WTC11 (cell line): Measurements from ENCODE around the gene SLC30A1. TPM values are rescaled to one million over a fixed set of nuclear protein-coding genes. Genes with fewer than 3 reads are reported as not detected.

ENCODE experiments used
- ATAC-seq: fragments of 200-7000 bp; cut with Tn5 transposase; 2 replicates; pipeline ENCODE4 v1.10.0; 2021; ENCODE audit warnings: mild to moderate bottlenecking, moderate library complexity
- CTCF ChIA-PET: fragments of 300-600 bp; sonication (Branson Sonifier 250); formaldehyde crosslinking; loops from one replicate; lab custom pipeline; 2021; ENCODE audit warnings: antibody characterized with exemption; lab: Charles Lee
- POLR2A ChIA-PET: fragments of 350-600 bp; sonication (Branson Sonifier 250); formaldehyde crosslinking; loops from one replicate; lab custom pipeline; 2021; ENCODE audit warnings: antibody characterized with exemption; lab: Charles Lee
- DNase-seq: peaks from one replicate; pipeline ENCODE4 v3.0.0; 2021; ENCODE audit warnings: low spot score
- H3K27ac Mint-ChIP-seq: 2 replicates; pipeline ENCODE4 v1.8.0; 2021; ENCODE audit warnings: mixed read lengths
- H3K27me3 Mint-ChIP-seq: 2 replicates; pipeline ENCODE4 v1.8.0; 2021; ENCODE audit warnings: low read depth, mild to moderate bottlenecking, moderate library complexity, mixed read lengths
- H3K36me3 Mint-ChIP-seq: 2 replicates; pipeline ENCODE4 v1.8.0; 2021; ENCODE audit warnings: mixed read lengths
- H3K4me1 Mint-ChIP-seq: 2 replicates; pipeline ENCODE4 v1.8.0; 2022; ENCODE audit warnings: mixed read lengths
- H3K4me3 Mint-ChIP-seq: 2 replicates; pipeline ENCODE4 v1.8.0; 2021; ENCODE audit warnings: mild to moderate bottlenecking, moderate library complexity, mixed read lengths
- H3K9me3 Mint-ChIP-seq: 2 replicates; pipeline ENCODE4 v1.8.0; 2021; ENCODE audit warnings: mixed read lengths
- ARID4B ChIP-seq: sonication (generic); formaldehyde crosslinking; IDR thresholded peaks from 2 replicates; pipeline ENCODE4 v1.8.0; 2023; ENCODE audit warnings: missing genetic modification reagents, mild to moderate bottlenecking, borderline replicate concordance
- ATF1 ChIP-seq: sonication (generic); formaldehyde crosslinking; IDR thresholded peaks from 2 replicates; pipeline ENCODE4 v1.8.1; 2023; ENCODE audit warnings: mild to moderate bottlenecking, moderate library complexity, missing genetic modification reagents
- CREM ChIP-seq: sonication (generic); formaldehyde crosslinking; IDR thresholded peaks from 2 replicates; pipeline ENCODE4 v1.8.1; 2022; ENCODE audit warnings: mild to moderate bottlenecking, missing genetic modification reagents, moderate library complexity
- ERG ChIP-seq: fragments of 250-450 bp; sonication (Bioruptor Pico); IDR thresholded peaks from 2 replicates; pipeline ENCODE4 v1.8.0; 2021; ENCODE audit warnings: mild to moderate bottlenecking
- ETV6 ChIP-seq: sonication (generic); formaldehyde crosslinking; IDR thresholded peaks from 2 replicates; pipeline ENCODE4 v1.8.1; 2022; ENCODE audit warnings: mild to moderate bottlenecking, missing genetic modification reagents
- FOXJ3 ChIP-seq: sonication (generic); formaldehyde crosslinking; IDR thresholded peaks from 2 replicates; pipeline ENCODE4 v1.9.0; 2021; ENCODE audit warnings: missing genetic modification reagents, mild to moderate bottlenecking, borderline replicate concordance
- FOXP1 ChIP-seq: sonication (generic); formaldehyde crosslinking; IDR thresholded peaks from 2 replicates; pipeline ENCODE4 v1.8.0; 2022; ENCODE audit warnings: missing genetic modification reagents, mild to moderate bottlenecking, moderate library complexity, borderline replicate concordance
- MLX ChIP-seq: sonication (generic); formaldehyde crosslinking; IDR thresholded peaks from 2 replicates; pipeline ENCODE4 v1.8.1; 2023; ENCODE audit warnings: mild to moderate bottlenecking, missing genetic modification reagents, moderate library complexity
- MXD4 ChIP-seq: fragments of 250-450 bp; sonication (Bioruptor Pico); IDR thresholded peaks from 2 replicates; pipeline ENCODE4 v1.8.0; 2021; ENCODE audit warnings: mild to moderate bottlenecking, moderate library complexity, borderline replicate concordance
- MYBL2 ChIP-seq: sonication (generic); formaldehyde crosslinking; IDR thresholded peaks from 2 replicates; pipeline ENCODE4 v1.8.1; 2023; ENCODE audit warnings: mild to moderate bottlenecking, moderate library complexity, missing genetic modification reagents
- NR2C2 ChIP-seq: sonication (generic); formaldehyde crosslinking; IDR thresholded peaks from 2 replicates; pipeline ENCODE4 v1.8.0; 2022; ENCODE audit warnings: mild to moderate bottlenecking, missing genetic modification reagents
- RELA ChIP-seq: sonication (generic); formaldehyde crosslinking; IDR thresholded peaks from 2 replicates; pipeline ENCODE4 v1.8.1; 2022; ENCODE audit warnings: missing genetic modification reagents, mild to moderate bottlenecking, borderline replicate concordance
- SP1 ChIP-seq: sonication (generic); formaldehyde crosslinking; conservative IDR thresholded peaks from 2 replicates; pipeline ENCODE4 v1.8.1; 2022; ENCODE audit warnings: missing genetic modification reagents
- TCF7 ChIP-seq: sonication (generic); formaldehyde crosslinking; IDR thresholded peaks from 2 replicates; pipeline ENCODE4 v1.8.0; 2022; ENCODE audit warnings: mild to moderate bottlenecking, low read depth, missing genetic modification reagents, moderate library complexity
- USF1 ChIP-seq: sonication (generic); formaldehyde crosslinking; IDR thresholded peaks from 2 replicates; pipeline ENCODE4 v1.8.0; 2022; ENCODE audit warnings: mild to moderate bottlenecking, missing genetic modification reagents
- ZBTB21 ChIP-seq: sonication (generic); formaldehyde crosslinking; IDR thresholded peaks from 2 replicates; pipeline ENCODE4 v1.8.1; 2023; ENCODE audit warnings: mild to moderate bottlenecking, missing genetic modification reagents, borderline replicate concordance
- ZNF232 ChIP-seq: sonication (generic); formaldehyde crosslinking; IDR thresholded peaks from 2 replicates; pipeline ENCODE4 v1.8.0; 2022; ENCODE audit warnings: mild to moderate bottlenecking, missing genetic modification reagents
- ZNF263 ChIP-seq: sonication (generic); formaldehyde crosslinking; IDR thresholded peaks from 2 replicates; pipeline ENCODE4 v1.8.1; 2022; ENCODE audit warnings: low read depth, mild to moderate bottlenecking, moderate library complexity, missing genetic modification reagents
- total RNA-seq: library from RNA; stranded (reverse); gene quantifications from 3 replicates; pipeline ENCODE4 v1.2.3, GENCODE V29; 2021
- TF ChIP-seq, protein P1 (sequence below): sonication (generic); formaldehyde crosslinking; IDR thresholded peaks from 2 replicates; pipeline ENCODE4 v1.8.1; 2023; ENCODE audit warnings: mild to moderate bottlenecking, moderate library complexity, missing genetic modification reagents
- TF ChIP-seq, protein P2 (sequence below): sonication (generic); formaldehyde crosslinking; IDR thresholded peaks from 2 replicates; pipeline ENCODE4 v1.8.1; 2023; ENCODE audit warnings: mild to moderate bottlenecking, missing genetic modification reagents, moderate library complexity
- TF ChIP-seq, protein P3 (sequence below): sonication (generic); formaldehyde crosslinking; IDR thresholded peaks from 2 replicates; pipeline ENCODE4 v1.8.1; 2023; ENCODE audit warnings: mild to moderate bottlenecking, missing genetic modification reagents, borderline replicate concordance

The SLC30A1 gene
- total RNA-seq, 1 experiment from 2014 or later: 20.0 TPM

DNA sequence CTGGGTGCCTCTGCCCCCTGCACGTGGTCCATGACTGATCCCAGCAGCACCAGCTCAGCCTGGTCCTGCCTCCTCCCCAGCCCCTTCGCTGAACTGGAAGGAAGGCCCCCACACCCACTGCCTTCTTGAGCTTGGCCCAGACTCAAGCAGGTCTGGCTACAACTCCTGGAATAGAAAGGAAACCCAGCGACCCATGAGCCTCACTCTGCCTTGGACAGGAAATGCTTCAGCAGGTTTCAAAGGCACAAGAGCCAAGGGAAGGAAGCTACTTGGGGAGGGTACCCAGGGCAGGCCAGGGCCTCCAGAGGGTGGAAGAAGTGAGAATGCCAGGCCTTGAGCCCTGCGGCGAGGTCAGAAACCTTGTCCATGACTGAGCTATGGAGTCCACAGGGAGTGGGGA lies 51.1 kb downstream of the SLC30A1 start (continued):
- TF ChIP-seq, protein P1, sequence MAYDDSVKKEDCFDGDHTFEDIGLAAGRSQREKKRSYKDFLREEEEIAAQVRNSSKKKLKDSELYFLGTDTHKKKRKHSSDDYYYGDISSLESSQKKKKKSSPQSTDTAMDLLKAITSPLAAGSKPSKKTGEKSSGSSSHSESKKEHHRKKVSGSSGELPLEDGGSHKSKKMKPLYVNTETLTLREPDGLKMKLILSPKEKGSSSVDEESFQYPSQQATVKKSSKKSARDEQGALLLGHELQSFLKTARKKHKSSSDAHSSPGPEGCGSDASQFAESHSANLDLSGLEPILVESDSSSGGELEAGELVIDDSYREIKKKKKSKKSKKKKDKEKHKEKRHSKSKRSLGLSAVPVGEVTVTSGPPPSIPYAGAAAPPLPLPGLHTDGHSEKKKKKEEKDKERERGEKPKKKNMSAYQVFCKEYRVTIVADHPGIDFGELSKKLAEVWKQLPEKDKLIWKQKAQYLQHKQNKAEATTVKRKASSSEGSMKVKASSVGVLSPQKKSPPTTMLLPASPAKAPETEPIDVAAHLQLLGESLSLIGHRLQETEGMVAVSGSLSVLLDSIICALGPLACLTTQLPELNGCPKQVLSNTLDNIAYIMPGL (CRISPR knock-in tag): no peak
- no peak for TF ChIP-seq ERG
- no peak for TF ChIP-seq TCF7
- TF ChIP-seq, all 79 proteins: peak for 0

DNA sequence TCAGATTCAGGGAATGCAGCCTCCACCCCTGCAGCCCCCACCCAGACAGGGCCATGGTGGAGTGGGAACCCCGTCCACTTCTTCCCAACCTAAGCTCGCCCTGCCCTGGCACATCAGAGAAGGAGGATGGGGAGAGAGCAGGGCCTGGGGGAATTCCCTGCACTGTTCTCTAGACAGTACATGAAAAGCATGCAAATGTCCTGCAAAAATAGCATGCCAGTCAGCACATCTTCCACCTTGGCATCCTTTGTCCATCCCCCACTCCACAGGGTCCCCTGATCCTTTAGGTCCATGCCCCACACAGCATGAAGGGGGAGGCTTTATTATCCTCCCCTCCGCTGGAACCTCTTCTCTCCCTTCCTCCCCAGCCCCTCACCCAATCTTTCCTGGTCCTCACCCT lies 52.0 kb downstream of the SLC30A1 start:
- Mint-ChIP-seq H3K36me3 (no peaks in the 10 kb centered on the region), H3K9me3 (no peaks in the 10 kb centered on the region), H3K27me3 (no peaks in the 10 kb centered on the region), H3K4me1 (peaks cover 16% of the 10 kb centered on the region), H3K27ac (no peak overlapping the region), H3K4me3 (no peak overlapping the region)
- POLR2A ChIA-PET: no interaction called here
- no peak for TF ChIP-seq MLX (CRISPR knock-in tag)
- no peak for TF ChIP-seq ATF1 (CRISPR knock-in tag)
- TF ChIP-seq RELA (CRISPR knock-in tag): no peak
- TF ChIP-seq ZNF263 (CRISPR knock-in tag): no peak
- TF ChIP-seq USF1 (CRISPR knock-in tag): no peak
- TF ChIP-seq MYBL2 (CRISPR knock-in tag): no peak
- TF ChIP-seq CREM: no peak
- TF ChIP-seq ETV6 (CRISPR knock-in tag): no peak
- CTCF ChIA-PET: interaction anchor here (1.1 to 1.6 kb wide), 3 partner anchors 11 to 14 kb away, joined by 3 to 7 read pairs (median 6); no protein-coding TSS in a partner anchor
- DNase-seq (no peak), ATAC-seq (no peak)

DNA sequence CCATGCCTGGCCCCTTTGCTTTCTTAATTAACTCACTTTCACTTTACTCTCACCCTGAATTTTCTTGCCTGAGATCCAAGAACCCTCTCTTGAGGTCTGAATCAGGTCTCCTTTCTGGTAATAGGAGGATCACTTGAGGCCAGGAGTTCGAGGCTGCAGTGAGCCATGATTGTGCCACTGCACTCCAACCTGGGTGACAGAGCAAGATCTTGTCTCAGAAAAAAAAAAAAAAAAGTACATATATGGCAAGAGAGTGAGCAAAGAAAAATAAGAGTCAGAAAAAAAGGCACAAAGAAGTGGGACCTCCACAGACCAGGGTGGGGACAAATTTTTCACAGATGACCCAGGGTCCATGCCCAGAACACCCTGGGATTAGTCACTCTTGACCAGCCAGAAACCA lies 52.9 kb downstream of the SLC30A1 start:
- ChIA-PET POLR2A (no interaction called here), CTCF (no interaction called here)
- Mint-ChIP-seq H3K9me3 (no peaks in the 10 kb centered on the region), H3K4me3 (no peak overlapping the region), H3K36me3 (no peaks in the 10 kb centered on the region), H3K4me1 (peaks cover 16% of the 10 kb centered on the region), H3K27me3 (peaks cover 5% of the 10 kb centered on the region), H3K27ac (no peak overlapping the region)
- DNase-seq: no peak
- ATAC-seq: no peak
- TF ChIP-seq ZBTB21 (CRISPR knock-in tag): no peak
- TF ChIP-seq NR2C2 (CRISPR knock-in tag): no peak
- no peak for TF ChIP-seq FOXJ3 (CRISPR knock-in tag)
- TF ChIP-seq, protein P2, sequence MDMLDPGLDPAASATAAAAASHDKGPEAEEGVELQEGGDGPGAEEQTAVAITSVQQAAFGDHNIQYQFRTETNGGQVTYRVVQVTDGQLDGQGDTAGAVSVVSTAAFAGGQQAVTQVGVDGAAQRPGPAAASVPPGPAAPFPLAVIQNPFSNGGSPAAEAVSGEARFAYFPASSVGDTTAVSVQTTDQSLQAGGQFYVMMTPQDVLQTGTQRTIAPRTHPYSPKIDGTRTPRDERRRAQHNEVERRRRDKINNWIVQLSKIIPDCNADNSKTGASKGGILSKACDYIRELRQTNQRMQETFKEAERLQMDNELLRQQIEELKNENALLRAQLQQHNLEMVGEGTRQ (CRISPR knock-in tag): no peak
- no peak for TF ChIP-seq ARID4B (CRISPR knock-in tag)
- no peak for TF ChIP-seq SP1 (CRISPR knock-in tag)
- TF ChIP-seq, protein P3, sequence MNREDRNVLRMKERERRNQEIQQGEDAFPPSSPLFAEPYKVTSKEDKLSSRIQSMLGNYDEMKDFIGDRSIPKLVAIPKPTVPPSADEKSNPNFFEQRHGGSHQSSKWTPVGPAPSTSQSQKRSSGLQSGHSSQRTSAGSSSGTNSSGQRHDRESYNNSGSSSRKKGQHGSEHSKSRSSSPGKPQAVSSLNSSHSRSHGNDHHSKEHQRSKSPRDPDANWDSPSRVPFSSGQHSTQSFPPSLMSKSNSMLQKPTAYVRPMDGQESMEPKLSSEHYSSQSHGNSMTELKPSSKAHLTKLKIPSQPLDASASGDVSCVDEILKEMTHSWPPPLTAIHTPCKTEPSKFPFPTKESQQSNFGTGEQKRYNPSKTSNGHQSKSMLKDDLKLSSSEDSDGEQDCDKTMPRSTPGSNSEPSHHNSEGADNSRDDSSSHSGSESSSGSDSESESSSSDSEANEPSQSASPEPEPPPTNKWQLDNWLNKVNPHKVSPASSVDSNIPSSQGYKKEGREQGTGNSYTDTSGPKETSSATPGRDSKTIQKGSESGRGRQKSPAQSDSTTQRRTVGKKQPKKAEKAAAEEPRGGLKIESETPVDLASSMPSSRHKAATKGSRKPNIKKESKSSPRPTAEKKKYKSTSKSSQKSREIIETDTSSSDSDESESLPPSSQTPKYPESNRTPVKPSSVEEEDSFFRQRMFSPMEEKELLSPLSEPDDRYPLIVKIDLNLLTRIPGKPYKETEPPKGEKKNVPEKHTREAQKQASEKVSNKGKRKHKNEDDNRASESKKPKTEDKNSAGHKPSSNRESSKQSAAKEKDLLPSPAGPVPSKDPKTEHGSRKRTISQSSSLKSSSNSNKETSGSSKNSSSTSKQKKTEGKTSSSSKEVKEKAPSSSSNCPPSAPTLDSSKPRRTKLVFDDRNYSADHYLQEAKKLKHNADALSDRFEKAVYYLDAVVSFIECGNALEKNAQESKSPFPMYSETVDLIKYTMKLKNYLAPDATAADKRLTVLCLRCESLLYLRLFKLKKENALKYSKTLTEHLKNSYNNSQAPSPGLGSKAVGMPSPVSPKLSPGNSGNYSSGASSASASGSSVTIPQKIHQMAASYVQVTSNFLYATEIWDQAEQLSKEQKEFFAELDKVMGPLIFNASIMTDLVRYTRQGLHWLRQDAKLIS (CRISPR knock-in tag): no peak
- no peak for TF ChIP-seq ZNF232 (CRISPR knock-in tag)
- TF ChIP-seq MXD4 (CRISPR knock-in tag): no peak
- TF ChIP-seq FOXP1: no peak
- TF ChIP-seq RELA (CRISPR knock-in tag): no peak
